ENCODE data around the gene MACROD2.

Gene MACROD2

DNA sequence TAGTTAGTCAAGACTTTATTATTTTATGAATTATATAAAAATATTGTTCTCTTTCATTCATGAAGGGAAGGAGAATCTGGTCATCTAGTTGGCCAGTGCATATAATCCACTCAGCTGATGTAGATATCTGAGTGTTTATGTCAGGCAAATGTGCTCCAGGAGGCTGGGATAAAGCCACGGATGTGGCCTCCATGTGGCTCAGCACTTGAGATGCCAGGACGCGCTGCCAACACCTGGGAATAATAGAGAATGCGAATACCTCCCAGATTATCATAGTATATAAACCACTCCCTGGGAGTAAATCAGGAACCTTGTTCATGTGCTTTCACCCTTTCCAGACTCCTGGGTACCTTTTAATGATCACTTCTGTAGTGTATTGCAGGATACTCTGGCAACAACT is 1571.9 kb downstream of the MACROD2 start:
- H3K36me3 ChIP-seq = no peaks in the 10 kb centered on the region
- H3K9me3 ChIP-seq = no peaks in the 10 kb centered on the region
- TF ChIP-seq, protein P1, sequence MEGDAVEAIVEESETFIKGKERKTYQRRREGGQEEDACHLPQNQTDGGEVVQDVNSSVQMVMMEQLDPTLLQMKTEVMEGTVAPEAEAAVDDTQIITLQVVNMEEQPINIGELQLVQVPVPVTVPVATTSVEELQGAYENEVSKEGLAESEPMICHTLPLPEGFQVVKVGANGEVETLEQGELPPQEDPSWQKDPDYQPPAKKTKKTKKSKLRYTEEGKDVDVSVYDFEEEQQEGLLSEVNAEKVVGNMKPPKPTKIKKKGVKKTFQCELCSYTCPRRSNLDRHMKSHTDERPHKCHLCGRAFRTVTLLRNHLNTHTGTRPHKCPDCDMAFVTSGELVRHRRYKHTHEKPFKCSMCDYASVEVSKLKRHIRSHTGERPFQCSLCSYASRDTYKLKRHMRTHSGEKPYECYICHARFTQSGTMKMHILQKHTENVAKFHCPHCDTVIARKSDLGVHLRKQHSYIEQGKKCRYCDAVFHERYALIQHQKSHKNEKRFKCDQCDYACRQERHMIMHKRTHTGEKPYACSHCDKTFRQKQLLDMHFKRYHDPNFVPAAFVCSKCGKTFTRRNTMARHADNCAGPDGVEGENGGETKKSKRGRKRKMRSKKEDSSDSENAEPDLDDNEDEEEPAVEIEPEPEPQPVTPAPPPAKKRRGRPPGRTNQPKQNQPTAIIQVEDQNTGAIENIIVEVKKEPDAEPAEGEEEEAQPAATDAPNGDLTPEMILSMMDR (IDR thresholded peaks at IDR 0.05; ENCODE audit: low read depth, low read length) = no peak
- H3K4me3 ChIP-seq (ENCODE audit: low read depth, low read length) = no peak overlapping the region
- no peaks in the 10 kb centered on the region for H3K4me1 ChIP-seq
- no peak for DNase-seq
- no peaks in the 10 kb centered on the region for H3K27me3 ChIP-seq

DNA sequence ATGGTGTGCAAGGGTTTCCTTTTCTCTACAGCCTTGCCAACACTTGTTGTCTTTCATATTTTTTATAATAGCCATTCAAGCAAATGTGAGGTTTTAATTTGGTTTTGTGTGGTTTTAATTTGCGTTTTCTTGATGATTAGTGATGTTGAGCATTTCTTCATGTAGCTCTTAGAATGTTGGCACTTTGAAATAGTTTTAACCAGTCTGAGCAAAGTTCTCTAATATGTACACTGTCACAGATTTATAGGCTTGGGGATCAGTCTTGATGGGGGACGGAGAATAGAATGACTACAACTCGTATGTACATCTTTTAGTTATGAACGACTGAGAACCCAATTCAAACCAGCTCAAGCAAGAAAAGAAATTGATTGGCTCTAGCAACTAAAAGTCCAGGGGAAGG is 1574.8 kb downstream of the MACROD2 start:
- Histone ChIP-seq H3K4me3 (ENCODE audit: low read depth, low read length) (no peak overlapping the region), H3K4me1 (no peaks in the 10 kb centered on the region), H3K27me3 (no peaks in the 10 kb centered on the region), H3K36me3 (no peaks in the 10 kb centered on the region), H3K9me3 (no peaks in the 10 kb centered on the region)
- TF ChIP-seq, protein P1 (IDR thresholded peaks at IDR 0.05; ENCODE audit: low read depth, low read length) = no peak
- DNase-seq = no peak

DNA sequence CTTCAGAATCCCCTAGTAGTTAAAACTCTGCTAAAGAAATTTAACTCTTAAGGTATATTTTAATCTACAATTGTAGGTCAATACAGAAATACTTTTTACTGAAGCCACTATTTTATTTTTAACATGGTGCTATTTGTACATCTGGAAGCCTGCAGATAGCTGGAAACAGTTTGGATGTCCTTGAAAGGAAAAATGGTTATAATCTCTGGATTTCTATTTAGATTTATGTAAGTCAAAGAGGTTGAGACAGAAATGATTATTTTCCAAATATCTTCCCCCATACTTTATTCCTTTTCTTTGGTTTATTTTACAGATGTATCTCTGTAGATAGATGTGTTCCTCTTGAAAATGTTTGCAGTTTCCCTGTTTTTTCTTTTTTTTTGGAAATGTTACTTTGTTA is 1575.7 kb downstream of the MACROD2 start:
- no peaks in the 10 kb centered on the region for H3K4me1 ChIP-seq
- H3K27me3 ChIP-seq = no peaks in the 10 kb centered on the region
- no peak overlapping the region for H3K4me3 ChIP-seq (ENCODE audit: low read depth, low read length)
- DNase-seq = no peak
- no peaks in the 10 kb centered on the region for H3K36me3 ChIP-seq
- TF ChIP-seq, protein P1 (IDR thresholded peaks at IDR 0.05; ENCODE audit: low read depth, low read length) = no peak
- no peaks in the 10 kb centered on the region for H3K9me3 ChIP-seq

DNA sequence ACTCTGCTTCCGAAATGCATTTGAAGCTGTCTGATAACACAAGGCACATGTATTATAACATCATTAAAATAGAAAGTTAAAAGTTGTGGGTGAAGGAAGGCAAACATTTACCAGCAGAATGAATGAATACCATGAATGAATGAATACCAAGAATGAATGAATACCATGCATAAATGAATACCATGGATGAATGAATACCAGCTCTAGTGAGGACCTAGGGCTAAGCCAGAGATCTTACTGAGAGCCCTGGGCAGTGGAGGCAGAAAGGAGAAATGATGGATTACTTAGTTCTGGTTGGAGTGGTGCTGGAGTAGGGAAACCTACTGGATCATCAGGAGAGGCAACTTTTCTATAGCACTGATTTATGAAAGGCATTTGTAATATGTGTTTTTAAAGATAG is 1579.9 kb downstream of the MACROD2 start:
- Histone ChIP-seq H3K4me1 (no peaks in the 10 kb centered on the region), H3K27me3 (peaks cover 3% of the 10 kb centered on the region; the same call in 1 of the 2 replicates), H3K36me3 (no peaks in the 10 kb centered on the region), H3K4me3 (ENCODE audit: low read depth, low read length) (no peak overlapping the region), H3K9me3 (no peaks in the 10 kb centered on the region)
- TF ChIP-seq, protein P1 (IDR thresholded peaks at IDR 0.05; ENCODE audit: low read depth, low read length) = no peak
- DNase-seq = no peak

DNA sequence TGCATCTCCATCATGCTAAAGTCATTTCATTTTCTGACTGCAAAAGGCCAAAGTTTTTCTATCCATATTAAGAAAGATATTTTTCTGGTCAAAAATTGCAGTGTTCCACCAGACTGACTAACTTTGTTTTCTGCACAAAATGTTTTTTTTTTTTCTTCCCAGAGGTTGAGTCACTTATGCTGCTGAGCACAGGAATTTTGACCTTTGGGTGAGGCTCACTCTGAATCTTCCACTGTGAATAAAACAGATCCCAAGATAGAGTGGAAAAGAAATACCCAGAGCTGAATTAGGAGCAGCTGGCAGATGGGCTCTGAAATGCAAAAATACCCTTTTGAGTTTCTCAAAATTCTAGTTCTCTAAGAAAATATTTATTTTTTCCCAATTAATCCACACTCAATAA is 1581.1 kb downstream of the MACROD2 start:
- TF ChIP-seq, protein P1 (IDR thresholded peaks at IDR 0.05; ENCODE audit: low read depth, low read length) = no peak
- H3K4me3 ChIP-seq (ENCODE audit: low read depth, low read length) = no peak overlapping the region

DNA sequence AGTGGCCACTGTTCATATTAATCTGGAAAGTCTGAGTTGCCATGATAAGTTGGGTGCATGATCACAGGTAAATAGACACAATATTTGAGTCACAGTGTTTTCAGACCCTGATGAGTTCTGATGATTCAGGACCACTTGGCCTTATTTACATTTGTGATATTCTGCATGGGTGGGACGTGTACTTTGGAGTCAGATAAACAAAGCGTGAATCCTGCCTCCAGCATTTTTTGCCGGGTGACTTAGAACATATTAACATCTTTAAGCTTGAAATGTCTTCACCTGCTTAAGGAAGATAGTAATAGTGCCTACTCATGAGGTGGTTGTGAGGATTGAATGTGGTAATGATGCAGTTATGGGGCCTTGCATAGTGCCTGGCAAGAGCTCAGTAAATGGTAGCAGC is 1582.8 kb downstream of the MACROD2 start:
- TF ChIP-seq, protein P1 (IDR thresholded peaks at IDR 0.05; ENCODE audit: low read depth, low read length) = no peak

More for the DNA sequence above, 1581.1 kb downstream of the MACROD2 start:
- no peaks in the 10 kb centered on the region for H3K36me3 ChIP-seq
- no peak for DNase-seq
- H3K27me3 ChIP-seq = peaks cover 3% of the 10 kb centered on the region; the same call in 1 of the 2 replicates
- no peaks in the 10 kb centered on the region for H3K9me3 ChIP-seq
- H3K4me1 ChIP-seq = no peaks in the 10 kb centered on the region

More for the DNA sequence above, 1582.8 kb downstream of the MACROD2 start:
- H3K27me3 ChIP-seq = peaks cover 3% of the 10 kb centered on the region; the same call in 1 of the 2 replicates
- H3K4me3 ChIP-seq (ENCODE audit: low read depth, low read length) = no peak overlapping the region
- H3K9me3 ChIP-seq = no peaks in the 10 kb centered on the region
- no peak for DNase-seq
- H3K4me1 ChIP-seq = no peaks in the 10 kb centered on the region
- H3K36me3 ChIP-seq = no peaks in the 10 kb centered on the region
